Activated B cell treated with CpG ODN at 0.5 μM for 24 hours (primary cell): ENCODE results near the gene PARVA. TPM values are rescaled to one million over a fixed set of nuclear protein-coding genes. Genes with fewer than 3 reads are reported as not detected.

Experiments used
- ATAC-seq: fragments of 200-7000 bp; cut with Tn5 transposase; one replicate; pipeline ENCODE4 v1.10.0; 2021; ENCODE audit warnings: low read depth, mild to moderate bottlenecking, moderate library complexity
- CTCF ChIA-PET: fragments of 350-600 bp; sonication (Branson Sonifier 250); formaldehyde crosslinking; loops from one replicate; lab custom pipeline; 2021; ENCODE audit warnings: antibody characterized with exemption; lab: Charles Lee
- POLR2A ChIA-PET: fragments of 350-600 bp; sonication (Branson Sonifier 250); formaldehyde crosslinking; loops from one replicate; lab custom pipeline; 2021; ENCODE audit warnings: antibody characterized with exemption; lab: Charles Lee
- DNase-seq: peaks from one replicate; pipeline ENCODE4 v3.0.0; 2022
- H3K27ac Mint-ChIP-seq: one replicate; pipeline ENCODE4 v1.8.0; 2020; ENCODE audit warnings: mixed read lengths
- H3K27me3 Mint-ChIP-seq: one replicate; pipeline ENCODE4 v1.8.0; 2021; ENCODE audit warnings: mixed read lengths
- H3K36me3 Mint-ChIP-seq: one replicate; pipeline ENCODE4 v1.8.0; 2021; ENCODE audit warnings: low read depth, mixed read lengths
- H3K4me1 Mint-ChIP-seq: one replicate; pipeline ENCODE4 v1.8.0; 2021; ENCODE audit warnings: mixed read lengths
- H3K4me3 Mint-ChIP-seq: one replicate; pipeline ENCODE4 v1.8.0; 2020; ENCODE audit warnings: mild to moderate bottlenecking, mixed read lengths
- H3K9me3 Mint-ChIP-seq: one replicate; pipeline ENCODE4 v1.8.0; 2020; ENCODE audit warnings: mixed read lengths
- CTCF ChIP-seq: fragments of 200-600 bp; IDR thresholded peaks from one replicate; pipeline ENCODE4 v1.8.0; 2022; ENCODE audit warnings: antibody characterized with exemption, mild to moderate bottlenecking
- intact Hi-C: fragments of 100-400 bp; cut with micrococcal nuclease; formaldehyde crosslinking; loops from one replicate; pipeline ENCODE4 v1.15.1; 2024
- total RNA-seq: library from RNA; stranded (reverse); gene quantifications from 2 replicates; pipeline ENCODE4 v1.2.3, GENCODE V29; 2022

Gene PARVA
- total RNA-seq, 1 donor from 2014 or later = not detected

DNA sequence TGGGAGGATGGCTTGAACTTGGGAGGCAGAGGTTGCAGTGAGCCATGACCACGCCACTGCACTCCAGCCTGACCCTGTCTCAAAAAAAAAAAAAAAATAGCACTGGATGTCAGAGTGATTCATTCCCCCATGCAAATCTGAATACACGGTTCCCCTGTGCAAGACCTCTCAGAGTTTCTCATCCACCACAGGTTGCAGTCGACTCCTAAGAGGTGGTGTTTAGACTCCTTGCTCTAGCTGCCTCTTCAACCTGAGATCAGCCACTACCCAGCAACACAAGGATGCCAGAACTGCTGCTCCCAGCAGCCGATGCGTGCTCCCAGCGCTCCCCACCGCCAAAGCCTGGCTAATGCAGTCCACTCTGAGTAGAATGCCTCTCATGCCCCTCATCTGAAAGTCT lies 97.5 kb downstream of the PARVA start:
- no peaks in the 10 kb centered on the region for H3K4me1 Mint-ChIP-seq
- POLR2A ChIA-PET = no interaction called here
- no peaks in the 10 kb centered on the region for H3K36me3 Mint-ChIP-seq
- peaks cover 2% of the 10 kb centered on the region for H3K27me3 Mint-ChIP-seq
- CTCF ChIA-PET = no interaction called here
- no peak for TF ChIP-seq CTCF
- H3K9me3 Mint-ChIP-seq = no peaks in the 10 kb centered on the region
- intact Hi-C loops = no loop called here
- ATAC-seq (no peak), DNase-seq (no peak)
- no peak overlapping the region for H3K4me3 Mint-ChIP-seq
- no peak overlapping the region for H3K27ac Mint-ChIP-seq

GRCh38 chr11:12478743-12479142 lies 101.4 kb downstream of the PARVA start:
- H3K9me3 Mint-ChIP-seq = peaks cover 2% of the 10 kb centered on the region
- no peak for TF ChIP-seq CTCF
- intact Hi-C loops = no loop called here
- H3K4me3 Mint-ChIP-seq = no peak overlapping the region
- DNase-seq = no peak
- H3K27ac Mint-ChIP-seq = no peak overlapping the region
- CTCF ChIA-PET = no interaction called here
- POLR2A ChIA-PET = no interaction called here
- H3K36me3 Mint-ChIP-seq = no peaks in the 10 kb centered on the region
- H3K4me1 Mint-ChIP-seq = no peaks in the 10 kb centered on the region
- no peak for ATAC-seq
- peaks cover 2% of the 10 kb centered on the region for H3K27me3 Mint-ChIP-seq

- Mint-ChIP-seq H3K27me3 (peaks cover 2% of the 10 kb centered on the region), H3K36me3 (no peaks in the 10 kb centered on the region), H3K9me3 (peaks cover 2% of the 10 kb centered on the region), H3K4me3 (no peak overlapping the region), H3K4me1 (no peaks in the 10 kb centered on the region), H3K27ac (no peak overlapping the region)
- no peak for DNase-seq
- CTCF ChIA-PET = no interaction called here
- no peak for TF ChIP-seq CTCF
- ATAC-seq = no peak
- POLR2A ChIA-PET = no interaction called here
- intact Hi-C loops = no loop called here
These were observed 103.0 kb downstream of the PARVA start for GRCh38 chr11:12480401-12480800.

GRCh38 chr11:12482839-12483238 lies 105.5 kb downstream of the PARVA start:
- Mint-ChIP-seq H3K27me3 (no peaks in the 10 kb centered on the region), H3K4me1 (no peaks in the 10 kb centered on the region), H3K4me3 (no peak overlapping the region), H3K36me3 (no peaks in the 10 kb centered on the region), H3K9me3 (peaks cover 5% of the 10 kb centered on the region), H3K27ac (no peak overlapping the region)
- ChIA-PET POLR2A (no interaction called here), CTCF (no interaction called here)
- intact Hi-C loops = no loop called here
- no peak for DNase-seq
- no peak for ATAC-seq
- TF ChIP-seq CTCF = no peak

GRCh38 chr11:12483604-12484003 lies 106.2 kb downstream of the PARVA start:
- no peaks in the 10 kb centered on the region for H3K4me1 Mint-ChIP-seq
- ChIA-PET CTCF (no interaction called here), POLR2A (no interaction called here)
- peaks cover 8% of the 10 kb centered on the region for H3K9me3 Mint-ChIP-seq
- no peak overlapping the region for H3K27ac Mint-ChIP-seq
- no peaks in the 10 kb centered on the region for H3K27me3 Mint-ChIP-seq
- H3K36me3 Mint-ChIP-seq = no peaks in the 10 kb centered on the region
- no peak overlapping the region for H3K4me3 Mint-ChIP-seq
- no peak for ATAC-seq
- intact Hi-C loops = no loop called here
- no peak for DNase-seq
- no peak for TF ChIP-seq CTCF
